Activated T-cell treated with anti-CD3 and anti-CD28 coated beads for 24 hours (primary cell): ENCODE measurements around the gene NEK5.

Experiments
- DNase-seq: peaks from one replicate; pipeline ENCODE4 v3.0.0-alpha.2; 2020; ENCODE audit warnings: low read depth

NEK5 gene

GRCh38 chr13:52010890-52011631 is 117.8 kb downstream of the NEK5 start, which contains the start of gene ATP7B:
Gene ATP7B (minus strand): TSS chr13:52011450. CDS start chr13:52011337, 113 bp downstream.
- no peak for DNase-seq

GRCh38 chr13:52009946-52010345 is 118.9 kb downstream of the NEK5 start:
- no peak for DNase-seq

- no peak for DNase-seq
These were observed 122.2 kb downstream of the NEK5 start for GRCh38 chr13:52006523-52007245.

GRCh38 chr13:52005841-52006522 is 122.9 kb downstream of the NEK5 start:
- no peak for DNase-seq

GRCh38 chr13:52004511-52005170 is 124.2 kb downstream of the NEK5 start:
- DNase-seq, result no peak

GRCh38 chr13:52003541-52003940 is 125.3 kb downstream of the NEK5 start:
- DNase-seq, result no peak

- no peak for DNase-seq
These were observed 126.5 kb downstream of the NEK5 start for GRCh38 chr13:52002361-52002760.

- DNase-seq, result no peak
These were observed 127.6 kb downstream of the NEK5 start for GRCh38 chr13:52001120-52001731.

GRCh38 chr13:51999921-52000320 is 129.0 kb downstream of the NEK5 start:
- DNase-seq, result no peak

- no peak for DNase-seq
These were observed 129.4 kb downstream of the NEK5 start for GRCh38 chr13:51999510-51999911.

- DNase-seq, result no peak
These were observed 130.0 kb downstream of the NEK5 start for GRCh38 chr13:51998723-51999509.

GRCh38 chr13:51997641-51998330 is 131.1 kb downstream of the NEK5 start:
- DNase-seq, result no peak

- DNase-seq, result no peak
These were observed 131.7 kb downstream of the NEK5 start for GRCh38 chr13:51997186-51997585.

GRCh38 chr13:51996641-51997040 is 132.2 kb downstream of the NEK5 start:
- no peak for DNase-seq

GRCh38 chr13:51995677-51996551 is 133.0 kb downstream of the NEK5 start:
- no peak for DNase-seq

GRCh38 chr13:51993713-51994112 is 135.2 kb downstream of the NEK5 start:
- no peak for DNase-seq

- no peak for DNase-seq
These were observed 139.8 kb downstream of the NEK5 start for GRCh38 chr13:51988988-51989618.
